Suppressor macrophage treated with lipopolysaccharide for 4 hours (primary cell): Measurements from ENCODE around the gene TAL2.
A peak's percentile ranks its signal among the peaks of the same experiment; 100 is the strongest.

Experiments used
- DNase-seq: peaks from one replicate; pipeline ENCODE4 v3.0.0-alpha.2; 2020

TAL2 gene

GRCh38 chr9:105662184-105663104 lies at the start of gene TAL2:
Gene TAL2, plus strand, starts transcription at chr9:105662457. Its CDS starts 40 bp downstream, at chr9:105662497.
- no peak for DNase-seq

GRCh38 chr9:105621001-105621400 lies 41.3 kb upstream of the TAL2 start:
- DNase-seq: no peak

DNA sequence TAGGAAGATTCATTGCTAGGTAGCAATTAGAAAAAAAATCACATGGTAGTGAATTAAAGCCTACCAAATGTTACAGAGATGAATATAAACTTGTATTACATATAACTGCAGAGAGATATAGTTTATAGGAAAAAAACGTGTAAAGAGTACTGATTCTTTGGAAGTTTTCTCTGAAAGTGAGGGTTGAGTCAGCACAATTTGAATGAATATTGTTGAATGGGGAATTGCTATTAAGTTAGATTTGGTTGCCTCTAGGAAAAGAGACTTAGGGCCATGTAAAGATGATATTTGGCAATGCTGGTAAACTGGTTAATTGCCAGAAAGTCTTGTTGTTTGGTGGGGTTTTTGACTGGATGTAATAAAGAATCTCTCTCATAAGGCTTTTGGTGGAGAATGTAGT lies 37.2 kb upstream of the TAL2 start:
- DNase-seq: no peak

DNA sequence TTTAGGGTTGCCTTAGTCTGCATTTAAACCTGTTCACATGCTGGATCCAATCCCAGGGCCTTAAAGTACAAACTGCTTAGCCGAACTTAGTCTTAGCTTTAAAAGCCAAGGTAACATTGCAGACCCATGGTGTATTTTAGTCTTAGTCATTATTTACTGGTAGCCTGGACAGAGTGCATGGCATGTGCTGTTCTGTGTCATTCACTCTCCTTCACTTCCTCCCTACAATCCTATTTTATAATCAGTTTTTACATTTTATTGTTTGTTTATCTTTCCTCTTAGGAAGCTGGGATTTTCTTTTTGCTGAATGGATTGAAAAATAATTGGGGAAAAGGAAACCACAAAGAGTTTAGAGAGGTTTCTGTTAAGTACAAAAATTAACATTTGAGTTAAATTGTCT lies 29.4 kb upstream of the TAL2 start:
- DNase-seq: no peak

DNA sequence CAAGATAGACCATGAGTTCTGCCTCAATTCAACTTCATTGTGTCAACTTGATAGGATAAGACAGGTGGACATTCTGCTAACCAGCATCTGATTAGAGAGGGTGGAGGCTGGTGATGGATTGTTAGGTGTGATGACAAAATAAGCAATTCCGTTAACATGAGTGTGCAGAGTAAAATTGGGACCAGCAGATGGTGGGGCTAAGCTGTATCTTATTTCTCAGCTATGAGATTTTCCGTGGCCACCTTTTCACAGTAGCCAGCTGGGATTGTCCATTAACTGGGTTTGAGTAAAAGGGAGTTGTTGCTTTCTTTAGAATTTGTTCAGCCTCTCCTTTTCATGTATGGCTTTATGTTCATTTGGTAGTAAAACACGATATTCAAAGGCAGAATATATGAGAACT lies 28.8 kb upstream of the TAL2 start:
- no peak for DNase-seq

DNA sequence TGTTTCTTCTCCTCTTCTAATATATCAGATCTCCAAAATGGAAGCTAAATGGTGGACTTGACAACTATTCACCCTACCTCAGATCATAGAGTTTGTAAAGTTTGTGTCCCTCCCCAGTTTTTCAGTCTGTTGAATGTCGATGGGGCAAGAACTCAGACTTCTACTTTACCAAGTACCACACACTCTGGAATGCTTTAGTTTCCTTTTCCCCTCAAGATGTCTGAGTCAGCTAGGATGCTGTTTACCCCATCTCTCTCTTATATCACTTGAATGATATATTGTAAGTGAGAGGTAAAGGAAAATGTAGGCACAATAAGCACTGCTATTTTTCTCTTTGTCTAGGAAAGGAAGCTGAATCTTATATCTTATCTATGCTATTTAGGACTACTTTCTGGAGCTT lies 25.9 kb upstream of the TAL2 start:
- no peak for DNase-seq

DNA sequence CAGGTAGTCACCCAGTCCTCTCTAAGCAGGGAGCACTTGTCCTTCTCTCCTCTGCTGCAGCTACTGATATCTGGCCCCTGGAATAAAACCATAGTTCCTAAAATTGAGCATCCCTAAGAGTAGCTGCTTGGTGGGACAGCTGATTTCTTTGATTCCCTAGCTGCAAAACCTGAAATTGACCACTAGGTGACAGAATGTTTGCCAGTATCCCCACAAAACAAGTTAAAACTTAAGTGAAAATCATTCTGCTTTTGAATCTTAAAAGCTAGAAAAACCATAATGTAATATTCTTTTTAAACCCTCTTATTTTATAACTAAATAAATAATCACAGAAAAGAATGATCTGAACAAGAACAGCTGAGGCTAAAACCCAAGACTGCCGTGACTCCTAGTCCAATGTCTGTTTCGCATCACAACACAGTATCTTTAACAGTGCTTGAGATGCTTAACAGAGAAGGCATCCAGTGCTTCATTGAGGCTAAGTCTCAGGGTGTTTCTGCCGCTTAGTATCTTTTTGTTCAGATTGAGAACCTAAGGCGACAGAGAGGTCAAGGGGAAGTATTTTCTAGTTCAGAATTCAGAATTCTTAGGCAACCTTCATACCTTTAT lies 24.4 kb upstream of the TAL2 start:
- no peak for DNase-seq

- no peak for DNase-seq
Observed at GRCh38 chr9:105639936-105640335, 22.3 kb upstream of the TAL2 start.

GRCh38 chr9:105643795-105644194 lies 18.5 kb upstream of the TAL2 start:
- DNase-seq: no peak

DNA sequence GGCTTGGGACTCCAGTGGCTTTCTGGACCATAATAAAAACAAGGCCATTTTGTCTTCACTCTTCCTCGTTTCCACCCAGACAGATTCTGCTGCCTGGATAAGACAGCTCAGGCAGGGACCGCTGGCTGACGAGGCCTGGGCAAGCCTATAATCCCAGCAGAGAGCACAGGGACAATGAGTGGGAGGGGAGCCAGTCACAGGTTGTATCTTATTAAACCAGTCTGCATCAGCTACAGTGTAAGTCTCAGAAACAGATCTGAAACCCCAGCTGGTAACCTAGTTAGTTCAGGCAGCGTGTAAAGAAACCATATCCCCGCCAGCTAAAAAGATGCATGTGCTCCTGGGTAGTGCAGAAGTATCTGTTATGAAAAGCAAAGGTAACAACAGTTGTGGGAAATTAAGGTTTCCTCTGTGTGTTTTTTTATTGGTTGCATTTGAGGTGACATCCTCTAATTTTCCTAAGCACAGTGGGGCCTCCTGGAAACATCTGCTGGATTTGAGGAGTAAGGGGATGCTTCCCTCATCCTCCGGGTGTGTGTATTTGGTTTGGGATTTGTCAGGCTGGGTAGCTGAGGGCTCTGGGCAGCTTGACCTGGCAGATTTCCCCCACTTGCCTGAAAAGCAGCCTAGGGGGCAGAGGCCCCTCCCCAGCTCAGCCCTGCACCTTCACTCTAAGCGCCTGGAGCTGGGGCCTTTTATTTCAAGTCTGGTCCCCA lies 15.2 kb upstream of the TAL2 start:
- no peak for DNase-seq

DNA sequence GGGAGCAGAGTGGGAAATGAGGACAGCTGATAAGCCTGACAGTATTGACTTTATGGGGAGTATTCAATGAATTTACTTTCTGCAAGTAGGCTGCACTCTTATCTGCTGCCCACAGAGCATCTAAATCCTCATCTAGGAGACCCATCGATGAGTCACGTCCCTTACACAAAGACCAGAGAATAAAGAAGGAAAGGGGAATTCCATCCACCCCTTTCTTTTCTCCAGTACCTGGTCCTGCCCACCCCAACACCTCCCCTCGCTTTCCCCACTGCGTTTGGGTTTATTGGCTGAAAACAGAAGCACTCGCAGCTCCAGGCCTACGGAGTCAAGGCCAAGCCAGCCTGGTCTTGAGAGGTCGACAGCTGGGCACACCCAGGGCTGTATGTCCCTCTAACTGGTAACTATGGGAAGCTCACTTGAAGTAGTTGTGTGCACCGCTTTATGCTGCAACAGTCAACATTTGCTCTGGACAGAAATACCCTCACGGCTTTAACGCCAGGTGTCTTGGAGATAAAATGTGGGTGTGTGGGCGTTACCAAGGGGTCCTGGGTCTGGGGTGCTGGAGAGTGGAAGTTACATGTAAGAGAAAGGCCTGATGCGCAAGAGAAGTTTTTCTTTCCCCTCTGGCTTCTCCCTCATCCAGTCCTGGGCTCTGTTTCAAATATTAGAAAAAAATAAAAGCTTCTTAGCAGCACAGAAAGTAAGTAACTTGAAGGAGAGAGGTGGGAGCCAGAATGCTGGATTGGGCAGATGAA lies 14.5 kb upstream of the TAL2 start:
- no peak for DNase-seq

GRCh38 chr9:105651806-105652205 lies 10.5 kb upstream of the TAL2 start:
- DNase-seq: no peak

GRCh38 chr9:105656131-105656921 lies 5.9 kb upstream of the TAL2 start:
- peak; percentile 39 for DNase-seq

- DNase-seq: no peak
Observed at GRCh38 chr9:105658351-105658750, 3.9 kb upstream of the TAL2 start.

- no peak for DNase-seq
Observed at GRCh38 chr9:105661011-105661410, 1.2 kb upstream of the TAL2 start.

DNA sequence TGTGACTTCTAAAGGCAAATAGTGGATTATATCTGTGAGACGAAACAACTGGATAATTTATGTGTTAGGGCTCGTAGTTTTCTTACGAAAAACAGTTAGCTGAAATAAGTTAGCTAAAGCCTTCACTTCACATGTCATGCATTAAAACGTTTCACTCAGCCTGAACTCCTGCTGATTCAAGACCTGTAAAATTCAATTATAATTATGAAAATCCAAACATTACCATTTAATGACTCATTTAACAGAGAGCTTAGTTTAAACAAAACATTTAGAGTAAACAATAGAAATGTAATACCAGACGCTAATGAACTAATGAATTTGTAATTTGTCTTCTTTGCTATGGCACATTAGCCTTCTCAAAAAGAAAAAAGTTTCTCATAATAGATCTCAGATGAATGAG lies 1.7 kb downstream of the TAL2 start:
- no peak for DNase-seq

DNA sequence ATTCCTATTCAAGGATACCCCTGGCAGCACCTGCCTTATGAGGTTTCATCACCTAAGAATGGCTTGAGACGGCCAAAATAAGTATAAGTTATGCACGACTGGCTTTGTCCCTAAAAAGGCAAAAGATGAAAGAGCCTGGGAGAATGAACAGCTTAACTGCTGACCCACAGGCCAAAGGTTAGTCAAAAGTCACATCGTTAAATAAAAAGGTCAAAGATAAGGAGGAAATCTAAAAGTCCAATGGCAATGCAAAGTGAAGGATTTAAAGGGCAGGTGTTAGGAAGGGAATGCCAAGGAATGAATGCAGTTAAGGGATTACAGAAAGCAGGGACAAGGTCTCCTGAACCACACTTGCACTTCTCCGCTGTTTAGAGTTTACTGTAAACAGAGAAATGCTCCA lies 5.6 kb downstream of the TAL2 start:
- no peak for DNase-seq

DNA sequence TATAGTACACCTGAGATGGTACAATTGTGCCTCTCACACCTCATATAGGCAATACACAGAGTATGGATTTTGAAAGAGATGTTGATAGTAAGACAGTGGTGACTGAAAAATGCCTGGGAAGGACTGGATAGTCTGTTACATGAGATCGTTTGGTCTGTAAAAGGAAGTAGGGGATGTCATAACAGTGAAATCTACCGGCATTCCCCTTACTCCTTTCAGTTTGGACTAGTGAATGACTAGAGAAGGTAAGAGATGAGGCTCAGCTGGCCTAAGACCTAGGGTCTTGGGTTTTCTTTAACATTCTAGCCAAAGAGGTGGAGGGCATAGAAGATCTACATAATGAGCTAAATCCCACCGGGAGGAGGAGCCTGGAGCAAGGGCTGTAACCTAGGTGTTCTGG lies 8.1 kb downstream of the TAL2 start:
- no peak for DNase-seq

- DNase-seq: no peak
Observed at GRCh38 chr9:105670775-105671174, 8.5 kb downstream of the TAL2 start.

- DNase-seq: peak; percentile 18
Observed at GRCh38 chr9:105672711-105673234, 10.5 kb downstream of the TAL2 start.

DNA sequence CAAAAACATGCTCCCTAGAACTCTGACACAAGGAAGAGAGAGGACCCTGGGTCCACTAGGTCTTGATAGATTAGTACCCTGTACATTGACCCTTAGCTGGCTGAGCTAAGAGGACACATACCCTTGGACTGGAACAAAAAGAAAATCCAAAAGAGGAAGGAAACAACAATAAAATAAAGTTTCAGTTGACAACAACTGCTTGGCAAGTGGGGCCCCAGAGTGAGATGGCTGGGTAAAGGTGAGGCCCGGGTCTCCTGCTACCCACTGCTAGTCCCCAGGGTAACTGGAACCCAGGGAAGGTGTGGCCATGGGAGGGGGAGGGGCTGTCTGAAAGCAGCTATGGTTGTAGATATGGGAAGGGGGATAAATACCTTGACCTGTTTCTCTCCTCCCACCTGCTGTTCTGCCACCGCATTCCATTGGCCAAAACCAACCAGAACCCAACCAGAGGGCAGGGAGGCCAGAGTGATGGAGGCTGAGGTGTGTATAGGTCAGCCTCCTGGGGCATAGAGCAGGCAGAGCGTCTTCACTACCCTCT lies 11.7 kb downstream of the TAL2 start:
- no peak for DNase-seq
